ENCODE measurements around the gene OGG1.

- TF ChIP-seq CTCF (IDR thresholded peaks at IDR 0.05) (no peak), POLR2A (IDR thresholded peaks at IDR 0.05) (no peak), POLR2AphosphoS5 (IDR thresholded peaks at IDR 0.05) (no peak)
Measured at GRCh38 chr3:9781978-9782603, 32.3 kb downstream of the OGG1 start.
